HL-60 (cell line): Measurements from ENCODE around the gene ALDH1L2.

Experiments used
- DNase-seq, 2 experiments: peaks; one replicate each; pipeline ENCODE4 v3.0.0-alpha.2; 2010 to 2020; ENCODE audit warnings: low read depth in 1 of 2, low spot score in 1 of 2
- H3K27ac ChIP-seq: fragments of 250-450 bp; sonication (Bioruptor Pico); replicated peaks from 2 replicates; pipeline ENCODE4 v1.5.1; 2020; ENCODE audit warnings: mild to moderate bottlenecking, moderate library complexity
- H3K27me3 ChIP-seq: fragments of 250-450 bp; sonication (Bioruptor Pico); 2 replicates; pipeline ENCODE4 v1.5.1; 2021; ENCODE audit warnings: mild to moderate bottlenecking, moderate library complexity; ENCODE audit not compliant: insufficient read depth, poor library complexity, severe bottlenecking
- H3K4me3 ChIP-seq: replicated peaks from 2 replicates; pipeline ENCODE4 v1.5.1; 2011; ENCODE audit warnings: mild to moderate bottlenecking, control low read depth, low read length; ENCODE audit not compliant: insufficient read depth
- GABPA ChIP-seq: IDR thresholded peaks from 2 replicates; pipeline ENCODE4 v1.6.1; 2012; ENCODE audit warnings: low read depth
- POLR2AphosphoS5 ChIP-seq: IDR thresholded peaks from 2 replicates; pipeline ENCODE4 v1.6.1; 2012; ENCODE audit warnings: low read depth
- SPI1 ChIP-seq: IDR thresholded peaks from 2 replicates; pipeline ENCODE4 v1.6.1; 2012; ENCODE audit warnings: low read depth, mild to moderate bottlenecking, borderline replicate concordance
- TF ChIP-seq, protein P1 (sequence below): IDR thresholded peaks from 2 replicates; pipeline ENCODE4 v1.6.1; 2012; ENCODE audit warnings: low read depth; ENCODE audit not compliant: insufficient replicate concordance
- TF ChIP-seq, protein P2 (sequence below): IDR thresholded peaks from one replicate; pipeline ENCODE4 v1.5.1; 2011; ENCODE audit warnings: low read length, control low read depth, inconsistent platforms; ENCODE audit not compliant: insufficient read depth

ALDH1L2 gene

DNA sequence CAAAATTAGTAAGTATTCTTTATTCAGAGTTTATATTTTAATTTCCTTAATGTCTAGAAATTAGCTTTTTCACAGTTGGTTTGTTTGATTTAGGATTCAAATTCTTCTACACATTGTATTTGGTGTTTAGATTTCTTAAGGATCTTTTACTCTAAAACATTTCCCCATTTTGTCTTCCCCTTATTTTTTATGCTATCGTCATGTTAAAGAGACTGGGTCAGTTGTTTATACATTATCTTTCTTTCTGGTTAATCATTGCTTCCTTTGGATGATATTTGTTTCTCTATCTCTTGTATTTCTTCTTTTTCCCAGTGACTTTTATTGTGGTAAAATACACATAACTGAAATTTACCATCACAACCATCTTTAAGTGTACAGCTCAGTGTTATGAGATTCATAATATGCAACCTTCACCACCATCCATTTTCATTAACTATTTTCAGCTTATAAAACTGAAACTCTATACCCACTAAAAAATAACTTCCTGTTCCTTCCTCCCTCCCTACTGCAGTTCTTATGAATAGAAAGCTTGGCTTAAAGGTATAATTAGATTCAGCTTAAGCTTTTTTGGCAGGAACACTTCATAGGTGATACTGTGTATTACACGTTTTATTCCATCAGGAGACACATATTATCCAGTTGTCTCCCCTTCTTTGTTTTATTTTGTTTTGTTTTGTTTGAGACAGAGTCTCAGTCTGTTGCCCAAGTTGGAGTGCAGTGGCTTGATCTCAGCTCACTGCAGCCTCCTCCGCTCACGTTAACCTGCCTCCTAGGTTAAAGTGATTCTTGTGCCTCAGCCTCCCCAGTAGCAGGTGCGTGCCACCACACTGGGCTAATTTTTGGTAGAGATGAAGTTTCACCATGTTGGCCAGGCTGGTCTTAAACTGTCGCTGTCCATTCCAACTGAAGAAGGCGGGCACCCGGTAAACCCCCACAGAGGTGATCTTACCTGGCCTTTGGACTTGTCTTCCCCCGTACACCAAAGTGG, 53.1 kb downstream of the ALDH1L2 start:
- TF ChIP-seq SPI1: 0 out of 2 replicates have a peak, but pooled peaks have one; percentile 9
- TF ChIP-seq, protein P1, sequence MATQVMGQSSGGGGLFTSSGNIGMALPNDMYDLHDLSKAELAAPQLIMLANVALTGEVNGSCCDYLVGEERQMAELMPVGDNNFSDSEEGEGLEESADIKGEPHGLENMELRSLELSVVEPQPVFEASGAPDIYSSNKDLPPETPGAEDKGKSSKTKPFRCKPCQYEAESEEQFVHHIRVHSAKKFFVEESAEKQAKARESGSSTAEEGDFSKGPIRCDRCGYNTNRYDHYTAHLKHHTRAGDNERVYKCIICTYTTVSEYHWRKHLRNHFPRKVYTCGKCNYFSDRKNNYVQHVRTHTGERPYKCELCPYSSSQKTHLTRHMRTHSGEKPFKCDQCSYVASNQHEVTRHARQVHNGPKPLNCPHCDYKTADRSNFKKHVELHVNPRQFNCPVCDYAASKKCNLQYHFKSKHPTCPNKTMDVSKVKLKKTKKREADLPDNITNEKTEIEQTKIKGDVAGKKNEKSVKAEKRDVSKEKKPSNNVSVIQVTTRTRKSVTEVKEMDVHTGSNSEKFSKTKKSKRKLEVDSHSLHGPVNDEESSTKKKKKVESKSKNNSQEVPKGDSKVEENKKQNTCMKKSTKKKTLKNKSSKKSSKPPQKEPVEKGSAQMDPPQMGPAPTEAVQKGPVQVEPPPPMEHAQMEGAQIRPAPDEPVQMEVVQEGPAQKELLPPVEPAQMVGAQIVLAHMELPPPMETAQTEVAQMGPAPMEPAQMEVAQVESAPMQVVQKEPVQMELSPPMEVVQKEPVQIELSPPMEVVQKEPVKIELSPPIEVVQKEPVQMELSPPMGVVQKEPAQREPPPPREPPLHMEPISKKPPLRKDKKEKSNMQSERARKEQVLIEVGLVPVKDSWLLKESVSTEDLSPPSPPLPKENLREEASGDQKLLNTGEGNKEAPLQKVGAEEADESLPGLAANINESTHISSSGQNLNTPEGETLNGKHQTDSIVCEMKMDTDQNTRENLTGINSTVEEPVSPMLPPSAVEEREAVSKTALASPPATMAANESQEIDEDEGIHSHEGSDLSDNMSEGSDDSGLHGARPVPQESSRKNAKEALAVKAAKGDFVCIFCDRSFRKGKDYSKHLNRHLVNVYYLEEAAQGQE: no peak

GRCh38 chr12:105026411-105026810, 57.8 kb downstream of the ALDH1L2 start:
- H3K27me3 ChIP-seq: no peaks in the 10 kb centered on the region
- no peak overlapping the region for H3K4me3 ChIP-seq
- no peak overlapping the region for H3K27ac ChIP-seq
- no peak for DNase-seq
- TF ChIP-seq, protein P2, sequence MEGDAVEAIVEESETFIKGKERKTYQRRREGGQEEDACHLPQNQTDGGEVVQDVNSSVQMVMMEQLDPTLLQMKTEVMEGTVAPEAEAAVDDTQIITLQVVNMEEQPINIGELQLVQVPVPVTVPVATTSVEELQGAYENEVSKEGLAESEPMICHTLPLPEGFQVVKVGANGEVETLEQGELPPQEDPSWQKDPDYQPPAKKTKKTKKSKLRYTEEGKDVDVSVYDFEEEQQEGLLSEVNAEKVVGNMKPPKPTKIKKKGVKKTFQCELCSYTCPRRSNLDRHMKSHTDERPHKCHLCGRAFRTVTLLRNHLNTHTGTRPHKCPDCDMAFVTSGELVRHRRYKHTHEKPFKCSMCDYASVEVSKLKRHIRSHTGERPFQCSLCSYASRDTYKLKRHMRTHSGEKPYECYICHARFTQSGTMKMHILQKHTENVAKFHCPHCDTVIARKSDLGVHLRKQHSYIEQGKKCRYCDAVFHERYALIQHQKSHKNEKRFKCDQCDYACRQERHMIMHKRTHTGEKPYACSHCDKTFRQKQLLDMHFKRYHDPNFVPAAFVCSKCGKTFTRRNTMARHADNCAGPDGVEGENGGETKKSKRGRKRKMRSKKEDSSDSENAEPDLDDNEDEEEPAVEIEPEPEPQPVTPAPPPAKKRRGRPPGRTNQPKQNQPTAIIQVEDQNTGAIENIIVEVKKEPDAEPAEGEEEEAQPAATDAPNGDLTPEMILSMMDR: no peak

More for the DNA sequence above, 53.1 kb downstream of the ALDH1L2 start:
- Histone ChIP-seq H3K27ac (no peak overlapping the region), H3K4me3 (no peak overlapping the region), H3K27me3 (no peaks in the 10 kb centered on the region)
- DNase-seq: no peak

DNA sequence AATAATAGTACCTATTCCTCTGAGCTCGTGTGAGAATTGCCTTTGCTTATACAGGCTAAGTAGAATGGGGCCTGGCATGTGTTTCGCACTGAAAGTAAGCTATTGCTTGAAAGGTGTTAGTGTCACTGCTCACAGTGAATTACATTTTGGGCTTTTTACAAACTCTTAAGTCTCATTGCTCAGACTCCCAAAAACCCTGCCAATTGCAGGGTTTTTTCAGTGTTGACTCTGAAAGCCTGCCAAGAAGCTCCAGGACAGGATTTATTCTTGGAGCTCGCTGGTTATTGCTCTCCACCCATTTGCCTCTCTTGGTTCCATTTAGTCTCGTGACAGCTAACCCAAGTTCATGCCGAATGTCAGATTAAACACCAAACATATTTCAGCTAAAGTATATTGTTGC, 58.4 kb downstream of the ALDH1L2 start:
- Histone ChIP-seq H3K4me3 (no peak overlapping the region), H3K27ac (no peak overlapping the region), H3K27me3 (no peaks in the 10 kb centered on the region)
- DNase-seq: no peak
- TF ChIP-seq SPI1 (no peak), POLR2AphosphoS5 (no peak), GABPA (no peak)
- TF ChIP-seq, protein P1: no peak
- TF ChIP-seq, protein P2: no peak

DNA sequence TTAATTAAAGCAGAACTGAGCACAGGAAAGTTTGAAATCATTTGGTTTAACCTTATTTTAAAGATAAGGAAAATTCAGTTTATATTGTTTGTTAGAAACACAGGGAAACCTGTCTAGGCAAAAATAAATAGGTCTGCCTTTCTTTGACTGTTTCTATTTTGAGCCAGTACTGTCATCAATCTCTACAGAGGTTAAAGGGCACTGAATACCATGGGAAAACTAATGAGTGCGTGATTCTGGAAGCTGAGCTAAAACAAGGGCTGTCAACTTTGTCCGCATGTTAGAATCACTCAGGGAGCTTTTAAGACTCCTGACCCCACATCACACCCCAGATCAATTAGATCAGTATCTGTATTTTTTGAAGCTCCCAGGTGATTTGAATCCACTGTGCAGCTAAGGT, 59.3 kb downstream of the ALDH1L2 start:
- Histone ChIP-seq H3K4me3 (no peak overlapping the region), H3K27ac (no peak overlapping the region), H3K27me3 (no peaks in the 10 kb centered on the region)
- TF ChIP-seq SPI1: no peak
- TF ChIP-seq, protein P1: no peak
- TF ChIP-seq GABPA: no peak
- no peak for TF ChIP-seq POLR2AphosphoS5
- TF ChIP-seq, protein P2: no peak
- DNase-seq: no peak
